Measurements from ENCODE around the gene AKAP12.
"Not testable (repeated sequence)": the region's sequence is repeated elsewhere in the genome, so short reads cannot be mapped to it uniquely, and the experiment has no call there.

Gene AKAP12

GRCh38 chr6:151340219-151340978 is 100.6 kb downstream of the AKAP12 start:
- no peak for DNase-seq (ENCODE audit: low read depth in 4 of 4, low spot score in 1 of 4)

GRCh38 chr6:151341476-151342195 is 101.9 kb downstream of the AKAP12 start:
- DNase-seq (ENCODE audit: low read depth in 4 of 4, low spot score in 1 of 4): no peak

GRCh38 chr6:151342750-151343149 is 103.0 kb downstream of the AKAP12 start:
- not testable (repeated sequence) for DNase-seq (ENCODE audit: low read depth in 4 of 4, low spot score in 1 of 4)

GRCh38 chr6:151349651-151350270 is 110.0 kb downstream of the AKAP12 start:
- no peak for DNase-seq (ENCODE audit: low read depth in 4 of 4, low spot score in 1 of 4)

GRCh38 chr6:151350442-151351145 is 110.8 kb downstream of the AKAP12 start:
- DNase-seq (ENCODE audit: low read depth in 4 of 4, low spot score in 1 of 4): no peak

GRCh38 chr6:151351146-151351700 is 111.5 kb downstream of the AKAP12 start:
- DNase-seq (ENCODE audit: low read depth in 4 of 4, low spot score in 1 of 4): no peak

- DNase-seq (ENCODE audit: low read depth in 4 of 4, low spot score in 1 of 4): no peak
These were observed 112.0 kb downstream of the AKAP12 start for GRCh38 chr6:151351731-151352130.

GRCh38 chr6:151352410-151353396 is 112.9 kb downstream of the AKAP12 start:
- no peak for DNase-seq (ENCODE audit: low read depth in 4 of 4, low spot score in 1 of 4)

- no peak for DNase-seq (ENCODE audit: low read depth in 4 of 4, low spot score in 1 of 4)
These were observed 114.0 kb downstream of the AKAP12 start for GRCh38 chr6:151353795-151354194.

GRCh38 chr6:151356983-151357382 is 117.2 kb downstream of the AKAP12 start:
- not testable (repeated sequence) for DNase-seq (ENCODE audit: low read depth in 4 of 4, low spot score in 1 of 4)

- no peak for DNase-seq (ENCODE audit: low read depth in 4 of 4, low spot score in 1 of 4)
These were observed 118.1 kb downstream of the AKAP12 start for GRCh38 chr6:151357758-151358436.

- DNase-seq (ENCODE audit: low read depth in 4 of 4, low spot score in 1 of 4): no peak
These were observed 118.7 kb downstream of the AKAP12 start for GRCh38 chr6:151358475-151358874.

- no peak for DNase-seq (ENCODE audit: low read depth in 4 of 4, low spot score in 1 of 4)
These were observed 119.7 kb downstream of the AKAP12 start for GRCh38 chr6:151359486-151359885.

GRCh38 chr6:151365233-151365632 is 125.5 kb downstream of the AKAP12 start:
- DNase-seq (ENCODE audit: low read depth in 4 of 4, low spot score in 1 of 4): no peak

GRCh38 chr6:151370509-151371078 is 130.8 kb downstream of the AKAP12 start:
- no peak for DNase-seq (ENCODE audit: low read depth in 4 of 4, low spot score in 1 of 4)

GRCh38 chr6:151372164-151372563 is 132.4 kb downstream of the AKAP12 start:
- no peak for DNase-seq (ENCODE audit: low read depth in 4 of 4, low spot score in 1 of 4)

- DNase-seq (ENCODE audit: low read depth in 4 of 4, low spot score in 1 of 4): no peak
These were observed 134.4 kb downstream of the AKAP12 start for GRCh38 chr6:151374036-151374683.

- DNase-seq (ENCODE audit: low read depth in 4 of 4, low spot score in 1 of 4): no peak
These were observed 136.1 kb downstream of the AKAP12 start for GRCh38 chr6:151375833-151376232.

- no peak for DNase-seq (ENCODE audit: low read depth in 4 of 4, low spot score in 1 of 4)
These were observed 136.7 kb downstream of the AKAP12 start for GRCh38 chr6:151376440-151376839.
